ENCODE results near the gene AQP9. TPM values are rescaled to one million over a fixed set of nuclear protein-coding genes. Genes with fewer than 3 reads are reported as not detected.
A peak's percentile ranks its signal among the peaks of the same experiment; 100 is the strongest.

Gene AQP9
- total and polyA plus RNA-seq, 4 donors, result 0.17 to 5.6 (median 0.30) TPM; not detected in 1

GRCh38 chr15:58148633-58149445 is 10.7 kb downstream of the AQP9 start:
- Histone ChIP-seq H3K27me3 (ENCODE audit: control insufficient read depth, insufficient read depth, low read length) (no peaks in the 10 kb centered on the region), H3K4me3 (ENCODE audit: low read depth, low read length) (no peak overlapping the region), H3K36me3 (ENCODE audit: control insufficient read depth, insufficient read depth, low read length) (no peaks in the 10 kb centered on the region), H3K4me1 (ENCODE audit: control insufficient read depth, insufficient read depth, low read length) (no peaks in the 10 kb centered on the region), H3K9me3 (ENCODE audit: control insufficient read depth, insufficient read depth, low read length) (no peaks in the 10 kb centered on the region), H3K27ac (ENCODE audit: low read depth, low read length) (no peak overlapping the region)
- DNase-seq (ENCODE audit: low read depth in 4 of 6, low spot score in 6 of 6), result no peak
- WGBS (ENCODE audit: insufficient coverage), result 92% methylated on average over 2 of the region's 4 CpGs

GRCh38 chr15:58154769-58155168 is 16.6 kb downstream of the AQP9 start:
- no peak for DNase-seq (ENCODE audit: low read depth in 4 of 6, low spot score in 6 of 6)
- no peaks in the 10 kb centered on the region for H3K4me1 ChIP-seq (ENCODE audit: control insufficient read depth, insufficient read depth, low read length)
- no peaks in the 10 kb centered on the region for H3K9me3 ChIP-seq (ENCODE audit: control insufficient read depth, insufficient read depth, low read length)
- H3K4me3 ChIP-seq (ENCODE audit: low read depth, low read length), result no peak overlapping the region
- H3K27me3 ChIP-seq (ENCODE audit: control insufficient read depth, insufficient read depth, low read length), result no peaks in the 10 kb centered on the region
- H3K36me3 ChIP-seq (ENCODE audit: control insufficient read depth, insufficient read depth, low read length), result no peaks in the 10 kb centered on the region
- 100% methylated on average over 1 of the region's 2 CpGs for WGBS (ENCODE audit: insufficient coverage)
- no peak overlapping the region for H3K27ac ChIP-seq (ENCODE audit: low read depth, low read length)

- no peak overlapping the region for H3K4me3 ChIP-seq (ENCODE audit: low read depth, low read length)
- H3K9me3 ChIP-seq (ENCODE audit: control insufficient read depth, insufficient read depth, low read length), result no peaks in the 10 kb centered on the region
- peak in 1 of 6 donors; percentile 39 for DNase-seq (ENCODE audit: low read depth in 4 of 6, low spot score in 6 of 6)
- no peaks in the 10 kb centered on the region for H3K36me3 ChIP-seq (ENCODE audit: control insufficient read depth, insufficient read depth, low read length)
- no CpG with 5 or more reads among the region's 6 CpGs for WGBS (ENCODE audit: insufficient coverage)
- H3K27me3 ChIP-seq (ENCODE audit: control insufficient read depth, insufficient read depth, low read length), result no peaks in the 10 kb centered on the region
- H3K27ac ChIP-seq (ENCODE audit: low read depth, low read length), result no peak overlapping the region
- no peaks in the 10 kb centered on the region for H3K4me1 ChIP-seq (ENCODE audit: control insufficient read depth, insufficient read depth, low read length)
Observed at GRCh38 chr15:58159827-58160386, 21.7 kb downstream of the AQP9 start.

- H3K9me3 ChIP-seq (ENCODE audit: control insufficient read depth, insufficient read depth, low read length), result no peaks in the 10 kb centered on the region
- no peaks in the 10 kb centered on the region for H3K36me3 ChIP-seq (ENCODE audit: control insufficient read depth, insufficient read depth, low read length)
- no peak overlapping the region for H3K4me3 ChIP-seq (ENCODE audit: low read depth, low read length)
- no peak overlapping the region for H3K27ac ChIP-seq (ENCODE audit: low read depth, low read length)
- DNase-seq (ENCODE audit: low read depth in 4 of 6, low spot score in 6 of 6), result no peak
- WGBS (ENCODE audit: insufficient coverage), result no CpG with 5 or more reads among the region's 1 CpG
- no peaks in the 10 kb centered on the region for H3K4me1 ChIP-seq (ENCODE audit: control insufficient read depth, insufficient read depth, low read length)
- no peaks in the 10 kb centered on the region for H3K27me3 ChIP-seq (ENCODE audit: control insufficient read depth, insufficient read depth, low read length)
Observed at GRCh38 chr15:58161436-58161930, 23.3 kb downstream of the AQP9 start.

- H3K4me1 ChIP-seq (ENCODE audit: control insufficient read depth, insufficient read depth, low read length), result no peaks in the 10 kb centered on the region
- no peak overlapping the region for H3K27ac ChIP-seq (ENCODE audit: low read depth, low read length)
- 50% methylated on average over 1 of the region's 4 CpGs for WGBS (ENCODE audit: insufficient coverage)
- H3K9me3 ChIP-seq (ENCODE audit: control insufficient read depth, insufficient read depth, low read length), result no peaks in the 10 kb centered on the region
- no peaks in the 10 kb centered on the region for H3K36me3 ChIP-seq (ENCODE audit: control insufficient read depth, insufficient read depth, low read length)
- DNase-seq (ENCODE audit: low read depth in 4 of 6, low spot score in 6 of 6), result peak in 2 of 6 donors; percentile 4 to 85
- no peaks in the 10 kb centered on the region for H3K27me3 ChIP-seq (ENCODE audit: control insufficient read depth, insufficient read depth, low read length)
- no peak overlapping the region for H3K4me3 ChIP-seq (ENCODE audit: low read depth, low read length)
Observed at GRCh38 chr15:58163985-58164384, 25.8 kb downstream of the AQP9 start.

- WGBS (ENCODE audit: insufficient coverage), result no CpG with 5 or more reads among the region's 1 CpG
- H3K27ac ChIP-seq (ENCODE audit: low read depth, low read length), result no peak overlapping the region
- H3K4me1 ChIP-seq (ENCODE audit: control insufficient read depth, insufficient read depth, low read length), result no peaks in the 10 kb centered on the region
- no peaks in the 10 kb centered on the region for H3K27me3 ChIP-seq (ENCODE audit: control insufficient read depth, insufficient read depth, low read length)
- no peak for DNase-seq (ENCODE audit: low read depth in 4 of 6, low spot score in 6 of 6)
- no peak overlapping the region for H3K4me3 ChIP-seq (ENCODE audit: low read depth, low read length)
- no peaks in the 10 kb centered on the region for H3K9me3 ChIP-seq (ENCODE audit: control insufficient read depth, insufficient read depth, low read length)
- H3K36me3 ChIP-seq (ENCODE audit: control insufficient read depth, insufficient read depth, low read length), result no peaks in the 10 kb centered on the region
Observed at GRCh38 chr15:58164926-58165325, 26.7 kb downstream of the AQP9 start.

GRCh38 chr15:58165661-58166060 is 27.5 kb downstream of the AQP9 start:
- no peaks in the 10 kb centered on the region for H3K9me3 ChIP-seq (ENCODE audit: control insufficient read depth, insufficient read depth, low read length)
- no peak overlapping the region for H3K4me3 ChIP-seq (ENCODE audit: low read depth, low read length)
- DNase-seq (ENCODE audit: low read depth in 4 of 6, low spot score in 6 of 6), result peak in 5 of 6 donors; percentile 29 to 87 (median 55)
- no peak overlapping the region for H3K27ac ChIP-seq (ENCODE audit: low read depth, low read length)
- H3K36me3 ChIP-seq (ENCODE audit: control insufficient read depth, insufficient read depth, low read length), result no peaks in the 10 kb centered on the region
- no peaks in the 10 kb centered on the region for H3K4me1 ChIP-seq (ENCODE audit: control insufficient read depth, insufficient read depth, low read length)
- no peaks in the 10 kb centered on the region for H3K27me3 ChIP-seq (ENCODE audit: control insufficient read depth, insufficient read depth, low read length)

- Histone ChIP-seq H3K4me3 (ENCODE audit: low read depth, low read length) (no peak overlapping the region), H3K9me3 (ENCODE audit: control insufficient read depth, insufficient read depth, low read length) (no peaks in the 10 kb centered on the region), H3K4me1 (ENCODE audit: control insufficient read depth, insufficient read depth, low read length) (no peaks in the 10 kb centered on the region), H3K36me3 (ENCODE audit: control insufficient read depth, insufficient read depth, low read length) (no peaks in the 10 kb centered on the region), H3K27me3 (ENCODE audit: control insufficient read depth, insufficient read depth, low read length) (no peaks in the 10 kb centered on the region), H3K27ac (ENCODE audit: low read depth, low read length) (no peak overlapping the region)
- 46% methylated on average over 1 of the region's 3 CpGs for WGBS (ENCODE audit: insufficient coverage)
- no peak for DNase-seq (ENCODE audit: low read depth in 4 of 6, low spot score in 6 of 6)
Observed at GRCh38 chr15:58167095-58167691, 29.0 kb downstream of the AQP9 start.

- H3K4me1 ChIP-seq (ENCODE audit: control insufficient read depth, insufficient read depth, low read length), result no peaks in the 10 kb centered on the region
- no peaks in the 10 kb centered on the region for H3K9me3 ChIP-seq (ENCODE audit: control insufficient read depth, insufficient read depth, low read length)
- no peak overlapping the region for H3K27ac ChIP-seq (ENCODE audit: low read depth, low read length)
- DNase-seq (ENCODE audit: low read depth in 4 of 6, low spot score in 6 of 6), result no peak
- no peak overlapping the region for H3K4me3 ChIP-seq (ENCODE audit: low read depth, low read length)
- 95% methylated on average over 4 of the region's 5 CpGs for WGBS (ENCODE audit: insufficient coverage)
- H3K27me3 ChIP-seq (ENCODE audit: control insufficient read depth, insufficient read depth, low read length), result no peaks in the 10 kb centered on the region
- H3K36me3 ChIP-seq (ENCODE audit: control insufficient read depth, insufficient read depth, low read length), result no peaks in the 10 kb centered on the region
Observed at GRCh38 chr15:58169934-58170333, 31.8 kb downstream of the AQP9 start.

Data from spinal cord (tissue), 10 donors.